Progenitor cell of endocrine pancreas (in vitro differentiated cells): Measurements from ENCODE around the gene TLR2. TPM values are rescaled to one million over a fixed set of nuclear protein-coding genes. Genes with fewer than 3 reads are reported as not detected.

Experiments used
- DNase-seq: peaks from one replicate; pipeline ENCODE4 v3.0.0; 2021; ENCODE audit warnings: low spot score; ENCODE audit not compliant: unreplicated experiment
- H3K27ac Mint-ChIP-seq: 2 replicates; pipeline ENCODE4 v1.8.0; 2021; ENCODE audit warnings: mild to moderate bottlenecking, moderate library complexity, mixed read lengths
- H3K27me3 Mint-ChIP-seq: 2 replicates; pipeline ENCODE4 v1.8.0; 2021; ENCODE audit warnings: mixed read lengths
- H3K36me3 Mint-ChIP-seq: 2 replicates; pipeline ENCODE4 v1.8.0; 2022; ENCODE audit warnings: mixed read lengths; ENCODE audit not compliant: insufficient read depth
- H3K4me1 Mint-ChIP-seq: 2 replicates; pipeline ENCODE4 v1.8.0; 2021; ENCODE audit warnings: low read depth, mixed read lengths
- H3K4me3 Mint-ChIP-seq: 2 replicates; pipeline ENCODE4 v1.8.0; 2021; ENCODE audit warnings: low read depth, mild to moderate bottlenecking, moderate library complexity, mixed read lengths
- H3K9me3 Mint-ChIP-seq: 2 replicates; pipeline ENCODE4 v1.8.0; 2021; ENCODE audit warnings: low read depth, mixed read lengths
- total RNA-seq: library from RNA; stranded (reverse); gene quantifications from 2 replicates; pipeline ENCODE4 v1.2.1, GENCODE V29; 2021
- TF ChIP-seq, protein P1 (sequence below): fragments of 200-600 bp; sonication (generic); IDR thresholded peaks from one replicate; pipeline ENCODE4 v1.5.0; 2021; ENCODE audit warnings: antibody characterized with exemption, mild to moderate bottlenecking; ENCODE audit not compliant: unreplicated experiment

Gene TLR2
- total RNA-seq, 1 donor from 2014 or later = 5.1 TPM

DNA sequence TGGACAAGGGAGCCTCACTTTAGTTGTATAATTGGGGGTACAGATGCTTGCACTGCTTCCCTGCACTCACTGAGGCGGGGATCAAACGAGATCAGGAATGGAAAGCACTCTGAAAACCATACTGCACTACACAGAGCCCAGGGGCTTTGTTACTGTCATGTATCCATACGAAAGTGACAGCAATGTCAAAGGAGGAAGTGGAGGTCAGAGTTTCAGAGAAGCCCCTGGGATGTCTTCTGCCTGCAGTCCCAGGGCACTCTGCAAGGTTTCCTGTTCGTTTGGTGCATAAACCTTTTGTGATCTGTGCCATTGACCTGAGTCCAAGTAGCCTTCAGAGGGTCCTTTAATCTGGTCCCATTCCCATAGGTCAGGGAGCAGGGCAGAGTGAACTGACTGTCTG lies 44.6 kb downstream of the TLR2 start:
- Mint-ChIP-seq H3K36me3 (no peaks in the 10 kb centered on the region), H3K9me3 (no peaks in the 10 kb centered on the region), H3K27me3 (no peaks in the 10 kb centered on the region), H3K4me3 (no peak overlapping the region), H3K27ac (no peak overlapping the region), H3K4me1 (peaks cover 2% of the 10 kb centered on the region)
- DNase-seq = no peak
- TF ChIP-seq, protein P1, sequence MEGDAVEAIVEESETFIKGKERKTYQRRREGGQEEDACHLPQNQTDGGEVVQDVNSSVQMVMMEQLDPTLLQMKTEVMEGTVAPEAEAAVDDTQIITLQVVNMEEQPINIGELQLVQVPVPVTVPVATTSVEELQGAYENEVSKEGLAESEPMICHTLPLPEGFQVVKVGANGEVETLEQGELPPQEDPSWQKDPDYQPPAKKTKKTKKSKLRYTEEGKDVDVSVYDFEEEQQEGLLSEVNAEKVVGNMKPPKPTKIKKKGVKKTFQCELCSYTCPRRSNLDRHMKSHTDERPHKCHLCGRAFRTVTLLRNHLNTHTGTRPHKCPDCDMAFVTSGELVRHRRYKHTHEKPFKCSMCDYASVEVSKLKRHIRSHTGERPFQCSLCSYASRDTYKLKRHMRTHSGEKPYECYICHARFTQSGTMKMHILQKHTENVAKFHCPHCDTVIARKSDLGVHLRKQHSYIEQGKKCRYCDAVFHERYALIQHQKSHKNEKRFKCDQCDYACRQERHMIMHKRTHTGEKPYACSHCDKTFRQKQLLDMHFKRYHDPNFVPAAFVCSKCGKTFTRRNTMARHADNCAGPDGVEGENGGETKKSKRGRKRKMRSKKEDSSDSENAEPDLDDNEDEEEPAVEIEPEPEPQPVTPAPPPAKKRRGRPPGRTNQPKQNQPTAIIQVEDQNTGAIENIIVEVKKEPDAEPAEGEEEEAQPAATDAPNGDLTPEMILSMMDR = no peak

DNA sequence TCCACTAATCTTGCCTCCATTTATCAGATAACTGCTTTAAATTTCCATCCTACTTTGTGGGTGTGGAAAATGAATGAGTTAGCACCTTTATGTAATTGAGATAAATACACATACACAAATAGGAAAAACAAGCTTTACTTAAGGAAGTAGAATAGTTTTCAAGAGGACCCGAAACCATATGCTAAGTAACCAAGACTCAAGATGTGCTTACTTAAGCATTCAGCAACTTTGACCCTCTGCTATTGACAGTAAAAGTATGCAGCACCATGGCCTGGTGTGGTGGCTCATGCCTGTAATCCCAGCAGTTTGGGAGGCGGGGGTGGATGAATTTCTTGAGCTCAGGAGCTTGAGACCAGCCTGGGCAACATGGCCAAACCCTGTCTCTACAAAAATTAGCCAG lies 45.8 kb downstream of the TLR2 start:
- no peaks in the 10 kb centered on the region for H3K27me3 Mint-ChIP-seq
- peaks cover 2% of the 10 kb centered on the region for H3K4me1 Mint-ChIP-seq
- H3K4me3 Mint-ChIP-seq = no peak overlapping the region
- no peak overlapping the region for H3K27ac Mint-ChIP-seq
- no peak for DNase-seq
- TF ChIP-seq, protein P1 = no peak
- H3K9me3 Mint-ChIP-seq = no peaks in the 10 kb centered on the region
- no peaks in the 10 kb centered on the region for H3K36me3 Mint-ChIP-seq

DNA sequence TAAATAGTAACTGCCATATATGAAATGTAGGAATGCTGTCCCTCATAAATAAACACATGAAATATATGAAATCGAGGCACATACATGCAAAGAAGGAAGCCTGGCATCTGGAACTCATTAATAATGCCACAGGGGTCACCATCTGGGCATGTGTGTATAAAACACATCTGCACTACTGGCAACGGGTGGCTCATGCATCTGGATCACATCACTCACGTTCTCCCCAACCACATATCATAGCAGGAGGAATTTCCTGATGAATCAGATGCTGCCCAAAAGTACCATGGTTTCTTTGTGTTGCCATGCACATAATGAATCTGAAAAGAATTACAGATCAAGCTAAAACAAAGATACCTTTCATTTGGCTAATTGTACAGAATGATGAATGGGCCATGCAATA lies 47.2 kb downstream of the TLR2 start:
- Mint-ChIP-seq H3K4me3 (no peak overlapping the region), H3K36me3 (no peaks in the 10 kb centered on the region), H3K9me3 (peaks cover 1% of the 10 kb centered on the region), H3K27ac (no peak overlapping the region), H3K4me1 (peaks cover 2% of the 10 kb centered on the region), H3K27me3 (no peaks in the 10 kb centered on the region)
- DNase-seq = no peak
- TF ChIP-seq, protein P1 = no peak

DNA sequence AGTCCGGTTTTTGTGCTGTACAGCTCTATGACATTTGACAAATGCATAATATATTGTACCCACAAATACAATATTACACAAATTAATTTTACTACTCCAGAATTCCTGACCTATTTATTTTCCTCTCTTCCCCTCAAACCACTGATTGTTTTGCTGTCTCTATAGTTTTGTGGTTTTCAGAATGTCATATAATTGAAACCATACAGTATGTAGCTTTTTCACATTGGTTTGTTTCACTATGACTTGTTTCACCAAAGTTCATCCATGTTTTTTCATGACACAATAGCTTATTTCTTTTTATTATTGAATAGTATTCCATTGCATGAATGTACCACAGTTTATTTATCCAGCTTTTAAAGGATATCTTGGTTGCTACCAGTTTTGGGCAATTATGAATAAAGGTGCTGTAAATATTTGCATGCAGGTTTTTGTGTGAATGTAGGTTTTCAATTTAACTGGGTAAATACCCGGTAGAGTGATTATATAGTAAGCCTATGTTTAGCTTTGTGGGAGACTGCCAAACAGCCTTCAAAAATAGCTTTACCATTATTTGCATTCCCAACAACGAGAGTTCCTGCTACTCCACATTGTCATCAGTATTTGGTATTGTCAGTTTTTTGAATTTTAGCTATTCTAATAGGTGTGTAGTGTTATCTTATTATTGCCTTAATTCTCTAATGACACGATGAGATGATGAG lies 49.8 kb downstream of the TLR2 start:
- no peak overlapping the region for H3K4me3 Mint-ChIP-seq
- H3K27ac Mint-ChIP-seq = no peak overlapping the region
- no peak for DNase-seq
- H3K9me3 Mint-ChIP-seq = peaks cover 3% of the 10 kb centered on the region
- peaks cover 2% of the 10 kb centered on the region for H3K4me1 Mint-ChIP-seq
- H3K36me3 Mint-ChIP-seq = no peaks in the 10 kb centered on the region
- H3K27me3 Mint-ChIP-seq = no peaks in the 10 kb centered on the region
- TF ChIP-seq, protein P1 = no peak

DNA sequence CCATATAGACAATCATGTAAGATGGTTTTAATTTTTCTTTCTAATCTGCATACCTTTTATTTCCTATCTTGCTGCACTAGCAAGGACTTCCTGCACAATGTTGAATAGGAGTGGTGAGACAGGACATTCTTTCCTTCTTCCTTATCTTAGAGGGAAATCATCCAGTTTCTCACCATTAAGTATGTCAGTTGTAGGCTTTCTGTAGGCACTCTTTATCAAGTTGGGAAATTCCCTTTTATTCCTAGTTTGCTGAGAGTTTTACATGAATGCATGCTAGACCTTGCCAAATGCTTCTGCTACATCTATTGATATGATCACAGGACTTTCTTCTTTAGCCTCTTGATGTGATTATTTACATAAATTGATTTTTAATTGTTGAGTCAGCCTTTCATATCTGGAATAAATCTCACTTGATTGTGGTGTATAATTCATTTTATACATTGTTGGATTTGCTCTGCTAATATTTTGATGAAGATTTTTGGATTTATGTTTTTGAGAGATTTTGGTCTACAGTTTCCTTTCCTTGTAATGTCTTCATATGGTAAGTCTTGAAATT lies 51.9 kb downstream of the TLR2 start:
- H3K27me3 Mint-ChIP-seq = no peaks in the 10 kb centered on the region
- no peaks in the 10 kb centered on the region for H3K4me1 Mint-ChIP-seq
- TF ChIP-seq, protein P1 = no peak
- no peak overlapping the region for H3K27ac Mint-ChIP-seq
- H3K36me3 Mint-ChIP-seq = peaks cover 1% of the 10 kb centered on the region
- no peak overlapping the region for H3K4me3 Mint-ChIP-seq
- H3K9me3 Mint-ChIP-seq = peaks cover 16% of the 10 kb centered on the region
- DNase-seq = no peak
